ENCODE measurements around the gene TBC1D5. TPM values are rescaled to one million over a fixed set of nuclear protein-coding genes. Genes with fewer than 3 reads are reported as not detected.

TBC1D5 gene
- total RNA-seq, 1 experiment from 2014 or later = 30.4 TPM

- no peak for ATAC-seq
- intact Hi-C loops (cut with micrococcal nuclease; ENCODE audit: unreplicated experiment) (no loop called here), in situ Hi-C loops (cut with HindIII; ENCODE audit: low pct_unique_long_range_greater_than_20kb, low sequenced_read_pairs) (no loop called here)
- ChIA-PET POLR2A (no interaction called here), CTCF (no interaction called here)
- Histone ChIP-seq H3K4me1 (ENCODE audit: control insufficient read depth, insufficient read depth, low read length) (no peaks in the 10 kb centered on the region), H3K27ac (ENCODE audit: low read length) (no peak overlapping the region), H3K9me3 (ENCODE audit: control insufficient read depth, insufficient read depth, low read depth, low read length) (no peaks in the 10 kb centered on the region), H3K4me3 (ENCODE audit: low read depth in 2 of 2, low read length in 2 of 2) (no peak overlapping the region), H3K27me3 (ENCODE audit: control insufficient read depth, insufficient read depth, low read length) (no peaks in the 10 kb centered on the region), H3K36me3 (ENCODE audit: control insufficient read depth, insufficient read depth, low read length) (no peaks in the 10 kb centered on the region)
- no peak for DNase-seq (ENCODE audit: low read depth, low spot score)
- no peak for TF ChIP-seq REST (IDR thresholded peaks at IDR 0.05; ENCODE audit: insufficient read depth in 1 of 2, low read depth in 2 of 2, low read length in 1 of 2)
- TF ChIP-seq POLR2AphosphoS5 (IDR thresholded peaks at IDR 0.05; ENCODE audit: low read depth, low read length) = no peak
- no peak for TF ChIP-seq TCF7L2 (IDR thresholded peaks at IDR 0.05; ENCODE audit: low read depth, low read length)
- no peak for TF ChIP-seq SIN3A (IDR thresholded peaks at IDR 0.05; ENCODE audit: borderline replicate concordance, insufficient read depth, low read depth, low read length)
- no peak for TF ChIP-seq CTCF (IDR thresholded peaks at IDR 0.05)
- BruUV-seq (replicated peaks) = no TSS peak
These were observed 108.2 kb downstream of the TBC1D5 start for GRCh38 chr3:17634201-17634600.

GRCh38 chr3:17632401-17633100, 109.9 kb downstream of the TBC1D5 start:
- ATAC-seq (no peak), DNase-seq (ENCODE audit: low read depth, low spot score) (no peak)
- no peaks in the 10 kb centered on the region for H3K4me1 ChIP-seq (ENCODE audit: control insufficient read depth, insufficient read depth, low read length)
- no TSS peak for BruUV-seq (replicated peaks)
- in situ Hi-C loops (cut with HindIII; ENCODE audit: low pct_unique_long_range_greater_than_20kb, low sequenced_read_pairs) = no loop called here
- H3K9me3 ChIP-seq (ENCODE audit: control insufficient read depth, insufficient read depth, low read depth, low read length) = no peaks in the 10 kb centered on the region
- intact Hi-C loops (cut with micrococcal nuclease; ENCODE audit: unreplicated experiment) = no loop called here
- ChIA-PET POLR2A (no interaction called here), CTCF (no interaction called here)
- TF ChIP-seq SIN3A (IDR thresholded peaks at IDR 0.05; ENCODE audit: borderline replicate concordance, insufficient read depth, low read depth, low read length) = no peak
- TF ChIP-seq POLR2AphosphoS5 (IDR thresholded peaks at IDR 0.05; ENCODE audit: low read depth, low read length) = no peak
- TF ChIP-seq CTCF (IDR thresholded peaks at IDR 0.05) = no peak
- TF ChIP-seq REST (IDR thresholded peaks at IDR 0.05; ENCODE audit: insufficient read depth in 1 of 2, low read depth in 2 of 2, low read length in 1 of 2) = no peak
- TF ChIP-seq TCF7L2 (IDR thresholded peaks at IDR 0.05; ENCODE audit: low read depth, low read length) = no peak
- H3K27ac ChIP-seq (ENCODE audit: low read length) = no peak overlapping the region
- no peaks in the 10 kb centered on the region for H3K36me3 ChIP-seq (ENCODE audit: control insufficient read depth, insufficient read depth, low read length)
- no peak overlapping the region for H3K4me3 ChIP-seq (ENCODE audit: low read depth in 2 of 2, low read length in 2 of 2)
- H3K27me3 ChIP-seq (ENCODE audit: control insufficient read depth, insufficient read depth, low read length) = no peaks in the 10 kb centered on the region

Measured in Panc1 (cell line).